GM21390 (cell line): ENCODE data around the gene SUPV3L1.
"Not testable (repeated sequence)": the region's sequence is repeated elsewhere in the genome, so short reads cannot be mapped to it uniquely, and the experiment has no call there.

ENCODE experiments used
- ATAC-seq: cut with Tn5 transposase; IDR thresholded peaks from one replicate; pipeline ENCODE4 v1.9.1; 2021; ENCODE audit not compliant: unreplicated experiment

The SUPV3L1 gene

GRCh38 chr10:69179743-69180524 lies at the start of gene SUPV3L1:
SUPV3L1 (plus strand) TSS chr10:69180234; CDS start chr10:69180292, 58 bp downstream.
- peak; percentile 81 for ATAC-seq

GRCh38 chr10:69130251-69130650 lies 49.8 kb upstream of the SUPV3L1 start:
- ATAC-seq = no peak

GRCh38 chr10:69139961-69140360 lies 40.1 kb upstream of the SUPV3L1 start:
- ATAC-seq = no peak

- ATAC-seq = no peak
Observed at GRCh38 chr10:69141304-69141703, 38.7 kb upstream of the SUPV3L1 start.

- not testable (repeated sequence) for ATAC-seq
Observed at GRCh38 chr10:69142074-69142473, 38.0 kb upstream of the SUPV3L1 start.

GRCh38 chr10:69142983-69143382 lies 37.1 kb upstream of the SUPV3L1 start:
- ATAC-seq = no peak

- ATAC-seq = no peak
Observed at GRCh38 chr10:69145329-69145728, 34.7 kb upstream of the SUPV3L1 start.

- no peak for ATAC-seq
Observed at GRCh38 chr10:69145864-69146263, 34.2 kb upstream of the SUPV3L1 start.

GRCh38 chr10:69146759-69147158 lies 33.3 kb upstream of the SUPV3L1 start:
- ATAC-seq = no peak

- no peak for ATAC-seq
Observed at GRCh38 chr10:69151984-69152383, 28.1 kb upstream of the SUPV3L1 start.

GRCh38 chr10:69153227-69153626 lies 26.8 kb upstream of the SUPV3L1 start:
- ATAC-seq = no peak

GRCh38 chr10:69160809-69161241 lies 19.2 kb upstream of the SUPV3L1 start:
- no peak for ATAC-seq

- ATAC-seq = no peak
Observed at GRCh38 chr10:69168493-69168892, 11.5 kb upstream of the SUPV3L1 start.

GRCh38 chr10:69172241-69172982 lies 7.6 kb upstream of the SUPV3L1 start:
- ATAC-seq = no peak

GRCh38 chr10:69175326-69175725 lies 4.7 kb upstream of the SUPV3L1 start:
- not testable (repeated sequence) for ATAC-seq

- no peak for ATAC-seq
Observed at GRCh38 chr10:69176823-69177222, 3.2 kb upstream of the SUPV3L1 start.

- peak; percentile 25 for ATAC-seq
Observed at GRCh38 chr10:69179089-69179742, 818 bp upstream of the SUPV3L1 start.

- ATAC-seq = peak; percentile 24
Observed at GRCh38 chr10:69180525-69181204, 631 bp downstream of the SUPV3L1 start.

- ATAC-seq = no peak
Observed at GRCh38 chr10:69181433-69181832, 1.4 kb downstream of the SUPV3L1 start.

- ATAC-seq = no peak
Observed at GRCh38 chr10:69182005-69182404, 2.0 kb downstream of the SUPV3L1 start.

GRCh38 chr10:69186524-69186923 lies 6.5 kb downstream of the SUPV3L1 start:
- ATAC-seq = no peak
